ENCODE results near the gene CAAP1. TPM values are rescaled to one million over a fixed set of nuclear protein-coding genes. Genes with fewer than 3 reads are reported as not detected.

Gene CAAP1
- polyA plus RNA-seq, 3 donors, result 4.0 to 9.1 (median 8.7) TPM

- DNase-seq, result no peak
- H3K4me1 Mint-ChIP-seq, result no peaks in the 10 kb centered on the region
- Histone ChIP-seq H4K20me1 (ENCODE audit: insufficient read depth, low read length) (no peaks in the 10 kb centered on the region), H3K9me3 (replicated peaks in 1 of 2; ENCODE audit: control insufficient read depth in 1 of 2, insufficient read depth in 1 of 2, low read length in 2 of 2) (no peaks in the 10 kb centered on the region), H3K36me3 (replicated peaks in 1 of 2; ENCODE audit: control insufficient read depth in 1 of 2, insufficient read depth in 2 of 2, low read length in 2 of 2) (no peaks in the 10 kb centered on the region), H3K27me3 (ENCODE audit: control insufficient read depth in 2 of 2, insufficient read depth in 2 of 2, low read length in 2 of 2) (no peaks in the 10 kb centered on the region), H3K4me2 (replicated peaks; ENCODE audit: extremely low read depth, low read length, poor library complexity, severe bottlenecking) (no peak overlapping the region), H3K4me1 (ENCODE audit: control insufficient read depth in 1 of 2, insufficient read depth in 2 of 2, low read length in 2 of 2) (no peaks in the 10 kb centered on the region), H3K27ac (ENCODE audit: low read depth in 1 of 2, low read length in 2 of 2) (no peak overlapping the region), H2AFZ (ENCODE audit: insufficient read depth, low read depth, low read length, poor library complexity, severe bottlenecking) (no peak overlapping the region), H3K4me3 (replicated peaks in 1 of 3; ENCODE audit: low read depth in 2 of 3, low read length in 3 of 3) (no peak overlapping the region), H3K9ac (ENCODE audit: insufficient read depth, low read length, poor library complexity, severe bottlenecking) (no peak overlapping the region), H3K79me2 (ENCODE audit: insufficient read depth, low read length) (no peaks in the 10 kb centered on the region)
- H3K27me3 Mint-ChIP-seq (ENCODE audit: low read depth in 3 of 3), result peaks cover 1 to 6% (median 2%) of the 10 kb centered on the region in 3 donors
- no peak overlapping the region for H3K27ac Mint-ChIP-seq
- peaks cover 0 to 3% (median 0%) of the 10 kb centered on the region in 7 donors for H3K9me3 Mint-ChIP-seq
- no peaks in the 10 kb centered on the region for H3K36me3 Mint-ChIP-seq
- no peak overlapping the region for H3K4me3 Mint-ChIP-seq
- no peak for TF ChIP-seq CTCF (IDR thresholded peaks at IDR 0.05)
- no CpG with 5 or more reads among the region's 2 CpGs for WGBS (ENCODE audit: insufficient coverage)
- intact Hi-C loops (cut with micrococcal nuclease), result no loop called here
Observed at GRCh38 chr9:26802921-26803320, 89.7 kb downstream of the CAAP1 start.

DNA sequence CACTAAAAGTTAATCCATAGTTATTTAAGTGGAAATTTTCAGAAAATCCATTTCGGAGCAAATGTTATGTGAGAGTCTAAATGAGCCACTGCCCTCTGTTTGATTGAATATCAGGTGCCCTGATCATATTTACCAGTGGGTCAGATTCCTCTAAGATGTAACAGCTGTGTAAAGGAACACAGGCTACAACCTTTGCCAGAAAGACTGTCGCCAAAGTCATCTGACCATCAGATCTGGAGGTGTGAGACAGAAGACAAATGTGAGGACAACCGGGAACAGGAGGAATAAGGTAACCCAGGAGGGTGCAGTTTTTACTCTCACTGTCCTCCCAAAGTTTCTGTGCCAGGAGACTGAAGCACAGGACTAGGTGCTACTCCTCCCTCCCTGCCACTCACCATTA, 90.8 kb downstream of the CAAP1 start:
- no peak for TF ChIP-seq CTCF (IDR thresholded peaks at IDR 0.05)
- no peak for DNase-seq
- Mint-ChIP-seq H3K36me3 (no peaks in the 10 kb centered on the region), H3K4me1 (no peaks in the 10 kb centered on the region), H3K27ac (no peak overlapping the region), H3K4me3 (no peak overlapping the region), H3K9me3 (peaks cover 0 to 3% (median 0%) of the 10 kb centered on the region in 7 donors), H3K27me3 (ENCODE audit: low read depth in 3 of 3) (peaks cover 2 to 6% (median 3%) of the 10 kb centered on the region in 3 donors)
- Histone ChIP-seq H2AFZ (ENCODE audit: insufficient read depth, low read depth, low read length, poor library complexity, severe bottlenecking) (no peak overlapping the region), H3K4me3 (replicated peaks in 1 of 3; ENCODE audit: low read depth in 2 of 3, low read length in 3 of 3) (no peak overlapping the region), H3K4me2 (replicated peaks; ENCODE audit: extremely low read depth, low read length, poor library complexity, severe bottlenecking) (no peak overlapping the region), H3K36me3 (replicated peaks in 1 of 2; ENCODE audit: control insufficient read depth in 1 of 2, insufficient read depth in 2 of 2, low read length in 2 of 2) (no peaks in the 10 kb centered on the region), H3K79me2 (ENCODE audit: insufficient read depth, low read length) (no peaks in the 10 kb centered on the region), H3K27ac (ENCODE audit: low read depth in 1 of 2, low read length in 2 of 2) (no peak overlapping the region), H3K27me3 (ENCODE audit: control insufficient read depth in 2 of 2, insufficient read depth in 2 of 2, low read length in 2 of 2) (no peaks in the 10 kb centered on the region), H4K20me1 (ENCODE audit: insufficient read depth, low read length) (no peaks in the 10 kb centered on the region), H3K9ac (ENCODE audit: insufficient read depth, low read length, poor library complexity, severe bottlenecking) (no peak overlapping the region), H3K4me1 (ENCODE audit: control insufficient read depth in 1 of 2, insufficient read depth in 2 of 2, low read length in 2 of 2) (no peaks in the 10 kb centered on the region), H3K9me3 (replicated peaks in 1 of 2; ENCODE audit: control insufficient read depth in 1 of 2, insufficient read depth in 1 of 2, low read length in 2 of 2) (no peaks in the 10 kb centered on the region)
- intact Hi-C loops (cut with micrococcal nuclease), result no loop called here
- 93% methylated on average over 3 of the region's 3 CpGs for WGBS (ENCODE audit: insufficient coverage)
